OCI-LY1 (cell line): Measurements from ENCODE around the gene IGFALS.

Source experiments
- H2AFZ ChIP-seq: fragments of 200-600 bp; sonication (generic), shearing (Covaris generic); 2 replicates; pipeline ENCODE4 v1.6.0; 2014; ENCODE audit warnings: antibody characterized with exemption, mild to moderate bottlenecking, low read length
- H3F3A ChIP-seq: fragments of 200-600 bp; sonication (generic), shearing (Covaris generic); 2 replicates; pipeline ENCODE4 v1.6.0; 2014; ENCODE audit warnings: mild to moderate bottlenecking, antibody characterized with exemption, low read length, moderate library complexity; ENCODE audit not compliant: insufficient read depth
- H3K27ac ChIP-seq: fragments of 200-600 bp; sonication (generic); 2 replicates; pipeline ENCODE4 v1.5.1; 2014; ENCODE audit warnings: low read length, mixed run types, mild to moderate bottlenecking, low read depth; ENCODE audit not compliant: poor library complexity, severe bottlenecking
- H3K27me3 ChIP-seq: fragments of 200-600 bp; sonication (generic); 2 replicates; pipeline ENCODE4 v1.6.0; 2014; ENCODE audit warnings: antibody characterized with exemption, mild to moderate bottlenecking, low read length, moderate library complexity; ENCODE audit not compliant: insufficient read depth
- H3K36me3 ChIP-seq: fragments of 200-600 bp; sonication (generic); 2 replicates; pipeline ENCODE4 v1.6.1; 2014; ENCODE audit warnings: mild to moderate bottlenecking, antibody characterized with exemption, low read length, moderate library complexity, mixed read lengths; ENCODE audit not compliant: insufficient read depth
- H3K4me1 ChIP-seq: fragments of 200-600 bp; sonication (generic); 2 replicates; pipeline ENCODE4 v1.5.1; 2014; ENCODE audit warnings: mild to moderate bottlenecking, low read length, moderate library complexity; ENCODE audit not compliant: insufficient read depth, severe bottlenecking
- H3K4me2 ChIP-seq: fragments of 200-600 bp; sonication (generic), shearing (Covaris generic); 2 replicates; pipeline ENCODE4 v1.6.1; 2014; ENCODE audit warnings: low read length
- H3K4me3 ChIP-seq: fragments of 200-600 bp; sonication (generic); 2 replicates; pipeline ENCODE4 v1.5.1; 2014; ENCODE audit warnings: low read length, low read depth, mild to moderate bottlenecking, mixed read lengths; ENCODE audit not compliant: poor library complexity, severe bottlenecking
- H3K79me2 ChIP-seq: fragments of 200-600 bp; shearing (Covaris generic); 2 replicates; pipeline ENCODE4 v1.6.1; 2016; ENCODE audit warnings: mixed run types, low read length, mixed read lengths; ENCODE audit not compliant: insufficient read depth
- H3K9ac ChIP-seq: fragments of 200-600 bp; sonication (generic), shearing (Covaris generic); 2 replicates; pipeline ENCODE4 v1.6.1; 2014; ENCODE audit warnings: mild to moderate bottlenecking, low read length, mixed read lengths
- H3K9me2 ChIP-seq: fragments of 200-600 bp; sonication (generic), shearing (Covaris generic); 2 replicates; pipeline ENCODE4 v1.6.1; 2014; ENCODE audit warnings: low read depth, mild to moderate bottlenecking, low read length, mixed read lengths
- H3K9me3 ChIP-seq: fragments of 200-600 bp; shearing (Covaris generic); 2 replicates; pipeline ENCODE4 v1.6.1; 2014; ENCODE audit warnings: low read length, mixed read lengths
- H4K20me1 ChIP-seq: fragments of 200-600 bp; sonication (generic), shearing (Covaris generic); 2 replicates; pipeline ENCODE4 v1.6.0; 2016; ENCODE audit warnings: mild to moderate bottlenecking, low read length; ENCODE audit not compliant: insufficient read depth
- CTCF ChIP-seq: fragments of 200-600 bp; sonication (generic), shearing (Covaris generic); IDR thresholded peaks from 2 replicates; pipeline ENCODE4 v1.5.1; 2017; ENCODE audit warnings: mild to moderate bottlenecking, antibody characterized with exemption, low read length, moderate library complexity, mixed read lengths
- EZH2 ChIP-seq: fragments of 200-600 bp; sonication (generic), shearing (Covaris generic); IDR thresholded peaks from 2 replicates; pipeline ENCODE4 v1.8.0; 2017; ENCODE audit warnings: borderline replicate concordance, mixed run types, mild to moderate bottlenecking, antibody characterized with exemption, low read length, moderate library complexity, mixed read lengths

The IGFALS gene

DNA sequence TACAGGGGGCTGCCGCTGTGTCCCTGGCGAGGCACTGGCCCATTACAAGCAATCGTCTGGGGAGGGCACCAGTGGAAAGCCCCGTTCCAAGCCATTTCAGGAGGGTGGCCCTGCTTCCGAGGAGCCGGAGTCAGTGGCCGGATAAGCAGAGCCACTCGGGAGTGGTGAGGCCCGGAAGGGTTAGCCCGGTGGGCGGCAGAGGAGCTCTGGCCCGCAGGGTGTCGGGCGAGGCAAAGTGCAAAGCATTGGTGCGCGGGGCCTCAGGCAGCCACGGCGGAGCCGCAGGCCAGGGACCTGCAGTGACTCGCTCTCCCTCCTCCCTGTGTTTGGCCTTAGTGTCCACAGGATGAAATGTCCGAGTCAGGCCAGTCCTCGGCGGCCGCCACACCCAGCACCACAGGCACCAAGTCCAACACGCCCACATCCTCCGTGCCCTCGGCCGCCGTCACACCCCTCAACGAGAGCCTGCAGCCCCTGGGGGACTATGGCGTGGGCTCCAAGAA, 46.8 kb downstream of the IGFALS start:
- Histone ChIP-seq H2AFZ (no peak overlapping the region), H3K27me3 (no peaks in the 10 kb centered on the region), H3K36me3 (peaks cover 57% of the 10 kb centered on the region), H3K27ac (no peak overlapping the region), H4K20me1 (no peaks in the 10 kb centered on the region), H3F3A (no peaks in the 10 kb centered on the region), H3K4me3 (no peak overlapping the region), H3K4me1 (no peaks in the 10 kb centered on the region), H3K79me2 (no peaks in the 10 kb centered on the region), H3K9me2 (no peaks in the 10 kb centered on the region), H3K9ac (no peak overlapping the region), H3K9me3 (no peaks in the 10 kb centered on the region), H3K4me2 (no peak overlapping the region)
- TF ChIP-seq CTCF (no peak), EZH2 (no peak)

DNA sequence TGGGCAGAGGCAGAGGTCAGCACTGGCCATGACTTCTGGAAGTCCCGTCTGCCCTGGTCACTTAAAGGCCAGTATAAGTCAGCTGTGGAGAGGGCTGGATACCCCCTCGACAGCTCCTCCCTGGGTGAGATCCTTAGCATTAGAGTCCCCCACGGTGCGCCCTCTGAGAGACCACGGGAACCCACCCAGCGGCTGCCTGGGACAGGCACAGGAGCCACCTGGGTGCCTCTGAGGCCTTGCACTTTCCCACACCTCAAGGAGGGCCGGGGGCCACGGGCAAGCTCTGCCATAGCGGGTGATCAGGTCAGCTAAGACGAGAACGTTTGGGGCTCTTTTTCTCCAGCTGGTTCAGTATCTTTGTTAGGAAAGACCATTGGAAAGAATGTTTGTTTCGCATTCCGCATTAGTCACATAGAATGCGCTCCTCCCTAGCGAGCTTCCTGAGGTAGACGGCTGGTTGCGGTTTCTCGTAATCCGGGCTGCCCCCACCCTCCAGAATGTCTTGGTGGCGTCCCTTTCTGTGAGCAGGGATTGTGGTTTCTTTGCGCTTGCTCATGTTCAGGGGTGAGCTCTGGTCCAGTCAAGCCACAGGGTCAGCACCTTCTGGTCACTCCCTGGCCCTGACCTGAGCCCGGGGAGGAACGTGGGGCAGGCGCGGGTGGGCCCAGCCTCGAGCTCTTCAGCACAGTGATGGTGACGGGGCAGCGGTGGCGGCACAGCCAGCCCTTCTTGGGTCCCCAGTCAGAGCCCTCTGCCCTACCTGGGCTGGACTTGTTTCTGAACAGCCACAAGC, 47.4 kb downstream of the IGFALS start:
- no peak for TF ChIP-seq CTCF
- no peak for TF ChIP-seq EZH2
- H4K20me1 ChIP-seq = no peaks in the 10 kb centered on the region
- H3K27me3 ChIP-seq = no peaks in the 10 kb centered on the region
- H3K4me1 ChIP-seq = no peaks in the 10 kb centered on the region
- no peaks in the 10 kb centered on the region for H3F3A ChIP-seq
- H3K9ac ChIP-seq = no peak overlapping the region
- H3K9me3 ChIP-seq = no peaks in the 10 kb centered on the region
- H3K79me2 ChIP-seq = no peaks in the 10 kb centered on the region
- no peak overlapping the region for H3K4me2 ChIP-seq
- H3K4me3 ChIP-seq = no peak overlapping the region
- H3K9me2 ChIP-seq = no peaks in the 10 kb centered on the region
- no peak overlapping the region for H2AFZ ChIP-seq
- no peak overlapping the region for H3K27ac ChIP-seq
- peaks cover 52% of the 10 kb centered on the region for H3K36me3 ChIP-seq

DNA sequence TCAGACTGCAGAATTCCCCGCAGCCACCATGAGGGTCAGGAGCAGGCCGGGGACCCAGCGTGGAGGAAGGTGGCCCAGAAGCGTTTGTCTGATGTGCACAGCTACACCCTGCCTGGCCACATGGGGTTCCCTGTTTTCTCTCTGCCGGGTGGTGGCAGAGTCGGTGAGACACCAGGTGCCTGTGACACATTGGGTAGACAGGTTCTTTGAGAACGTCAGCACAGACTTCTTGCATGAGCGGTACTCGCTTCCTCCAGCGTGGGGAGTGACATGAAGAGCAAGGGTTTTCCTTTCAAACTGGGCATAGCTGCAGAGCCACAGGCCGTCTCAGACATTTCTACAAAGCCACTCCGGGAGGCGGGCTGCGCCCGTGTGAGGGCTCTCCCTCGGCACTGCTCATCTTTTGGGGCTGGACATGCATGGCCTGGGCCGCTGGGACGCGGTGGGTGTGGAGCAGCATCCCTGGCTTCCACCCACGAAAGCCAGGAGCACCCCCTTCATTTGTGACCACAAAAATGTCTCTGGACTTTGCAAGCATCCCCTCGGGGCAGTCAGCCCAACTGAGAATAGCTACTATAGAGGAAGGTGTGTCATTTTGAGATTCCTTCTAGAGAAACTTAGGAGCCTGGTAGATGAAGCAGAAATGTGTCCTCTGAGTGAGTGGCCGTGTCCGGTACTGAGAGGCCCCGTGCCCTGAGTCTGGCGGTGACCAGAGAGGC, 48.2 kb downstream of the IGFALS start:
- Histone ChIP-seq H4K20me1 (no peaks in the 10 kb centered on the region), H3K36me3 (peaks cover 58% of the 10 kb centered on the region), H3K27me3 (no peaks in the 10 kb centered on the region), H3K79me2 (no peaks in the 10 kb centered on the region), H3K4me3 (no peak overlapping the region), H3K4me1 (no peaks in the 10 kb centered on the region), H3K9me2 (no peaks in the 10 kb centered on the region), H3F3A (no peaks in the 10 kb centered on the region), H3K4me2 (no peak overlapping the region), H2AFZ (no peak overlapping the region), H3K9me3 (no peaks in the 10 kb centered on the region), H3K9ac (no peak overlapping the region), H3K27ac (no peak overlapping the region)
- no peak for TF ChIP-seq CTCF
- no peak for TF ChIP-seq EZH2
